Measurements from ENCODE around the gene NFKB1. TPM values are rescaled to one million over a fixed set of nuclear protein-coding genes. Genes with fewer than 3 reads are reported as not detected.
"Not testable (repeated sequence)": the region's sequence is repeated elsewhere in the genome, so short reads cannot be mapped to it uniquely, and the experiment has no call there.

Gene NFKB1
- total RNA-seq, 3 donors from 2014 or later (not counting 1 experiment from before 2014, with no cell fraction given) = 144 to 235 (median 163) TPM

GRCh38 chr4:102567427-102567826, 66.3 kb downstream of the NFKB1 start:
- no CpG with 5 or more reads among the region's 1 CpG for WGBS (ENCODE audit: insufficient coverage)
- no peak overlapping the region for H3K4me3 Mint-ChIP-seq

DNA sequence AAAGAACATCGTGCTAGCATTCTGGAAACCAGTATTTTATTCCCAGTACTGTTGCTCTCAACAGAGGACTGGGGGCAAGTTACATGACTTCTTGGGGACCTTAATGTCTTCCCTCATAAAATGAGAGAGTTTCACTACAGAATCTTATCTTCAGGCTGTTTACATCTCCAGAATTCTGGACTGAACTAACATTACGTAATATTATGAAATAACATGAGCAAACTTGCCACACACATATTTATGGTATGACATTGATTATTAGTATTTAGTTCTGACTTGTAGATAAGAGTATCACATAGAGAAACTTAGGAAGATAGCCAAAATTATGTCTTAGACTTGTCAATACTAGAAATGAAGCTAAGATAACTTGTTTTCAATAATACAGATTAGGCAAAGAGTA, 68.0 kb downstream of the NFKB1 start:
- no peak overlapping the region for H3K4me3 ChIP-seq (ENCODE audit: low read length)
- Mint-ChIP-seq H3K9me3 (no peaks in the 10 kb centered on the region), H3K4me1 (peaks cover 27 to 34% of the 10 kb centered on the region in 2 donors), H3K36me3 (peaks cover 8% of the 10 kb centered on the region), H3K27me3 (ENCODE audit: low read depth in 2 of 2) (no peaks in the 10 kb centered on the region), H3K27ac (peak overlapping the region in 1 of 2 donors; percentile 56), H3K4me3 (no peak overlapping the region)
- no peaks in the 10 kb centered on the region for H3K9me3 ChIP-seq (ENCODE audit: control insufficient read depth, insufficient read depth, low read length)
- H3K4me1 ChIP-seq (ENCODE audit: control insufficient read depth, insufficient read depth, low read length) = peaks cover under 1% of the 10 kb centered on the region
- intact Hi-C loops (cut with micrococcal nuclease) = loop anchor here (5.0 kb wide), 1 partner anchor 43 kb away; no protein-coding TSS in a partner anchor
- H3K36me3 ChIP-seq (ENCODE audit: control insufficient read depth, insufficient read depth, low read length) = peaks cover 7% of the 10 kb centered on the region
- H3K27me3 ChIP-seq (ENCODE audit: control insufficient read depth, insufficient read depth, low read length) = no peaks in the 10 kb centered on the region
- TF ChIP-seq, protein P1, sequence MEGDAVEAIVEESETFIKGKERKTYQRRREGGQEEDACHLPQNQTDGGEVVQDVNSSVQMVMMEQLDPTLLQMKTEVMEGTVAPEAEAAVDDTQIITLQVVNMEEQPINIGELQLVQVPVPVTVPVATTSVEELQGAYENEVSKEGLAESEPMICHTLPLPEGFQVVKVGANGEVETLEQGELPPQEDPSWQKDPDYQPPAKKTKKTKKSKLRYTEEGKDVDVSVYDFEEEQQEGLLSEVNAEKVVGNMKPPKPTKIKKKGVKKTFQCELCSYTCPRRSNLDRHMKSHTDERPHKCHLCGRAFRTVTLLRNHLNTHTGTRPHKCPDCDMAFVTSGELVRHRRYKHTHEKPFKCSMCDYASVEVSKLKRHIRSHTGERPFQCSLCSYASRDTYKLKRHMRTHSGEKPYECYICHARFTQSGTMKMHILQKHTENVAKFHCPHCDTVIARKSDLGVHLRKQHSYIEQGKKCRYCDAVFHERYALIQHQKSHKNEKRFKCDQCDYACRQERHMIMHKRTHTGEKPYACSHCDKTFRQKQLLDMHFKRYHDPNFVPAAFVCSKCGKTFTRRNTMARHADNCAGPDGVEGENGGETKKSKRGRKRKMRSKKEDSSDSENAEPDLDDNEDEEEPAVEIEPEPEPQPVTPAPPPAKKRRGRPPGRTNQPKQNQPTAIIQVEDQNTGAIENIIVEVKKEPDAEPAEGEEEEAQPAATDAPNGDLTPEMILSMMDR (IDR thresholded peaks at IDR 0.05) = no peak
- 100% methylated on average over 1 of the region's 2 CpGs for WGBS (ENCODE audit: insufficient coverage)
- DNase-seq (no peak), ATAC-seq (no peak)
- no peak overlapping the region for H3K27ac ChIP-seq (ENCODE audit: low read length)

More at GRCh38 chr4:102567427-102567826, 66.3 kb downstream of the NFKB1 start:
- H3K27ac Mint-ChIP-seq = peak overlapping the region in 1 of 2 donors; percentile 24
- TF ChIP-seq, protein P1 (IDR thresholded peaks at IDR 0.05) = no peak
- peaks cover 24 to 26% of the 10 kb centered on the region in 2 donors for H3K4me1 Mint-ChIP-seq
- Histone ChIP-seq H3K36me3 (ENCODE audit: control insufficient read depth, insufficient read depth, low read length) (peaks cover 7% of the 10 kb centered on the region), H3K9me3 (ENCODE audit: control insufficient read depth, insufficient read depth, low read length) (no peaks in the 10 kb centered on the region), H3K27ac (ENCODE audit: low read length) (no peak overlapping the region), H3K4me3 (ENCODE audit: low read length) (no peak overlapping the region), H3K4me1 (ENCODE audit: control insufficient read depth, insufficient read depth, low read length) (no peaks in the 10 kb centered on the region), H3K27me3 (ENCODE audit: control insufficient read depth, insufficient read depth, low read length) (no peaks in the 10 kb centered on the region)
- no peaks in the 10 kb centered on the region for H3K27me3 Mint-ChIP-seq (ENCODE audit: low read depth in 2 of 2)
- intact Hi-C loops (cut with micrococcal nuclease) = loop anchor here (5.0 kb wide), 1 partner anchor 45 kb away; no protein-coding TSS in a partner anchor
- DNase-seq = no peak
- ATAC-seq = no peak
- H3K36me3 Mint-ChIP-seq = peaks cover 8% of the 10 kb centered on the region
- H3K9me3 Mint-ChIP-seq = no peaks in the 10 kb centered on the region

DNA sequence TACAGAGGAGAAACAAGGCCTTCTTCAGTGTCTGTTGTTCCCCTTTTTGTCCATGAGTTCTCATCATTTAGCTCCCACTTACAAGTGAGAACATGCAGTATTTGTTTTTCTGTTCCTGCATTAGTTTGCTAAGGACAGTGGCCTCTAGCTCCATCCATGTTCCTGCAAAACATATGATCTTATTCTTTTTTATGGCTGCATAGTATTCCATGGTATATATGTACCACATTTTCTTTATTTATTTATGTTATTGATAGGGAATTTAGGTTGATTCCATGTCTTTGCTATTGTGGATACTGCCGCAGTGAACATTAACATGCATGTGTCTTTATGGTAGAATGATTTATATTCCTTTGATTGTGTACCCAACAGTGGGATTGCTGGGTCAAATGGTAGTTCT, 69.1 kb downstream of the NFKB1 start:
- ATAC-seq; H3K36me3 ChIP-seq (ENCODE audit: control insufficient read depth, insufficient read depth, low read length); H3K9me3 Mint-ChIP-seq; H3K27ac ChIP-seq (ENCODE audit: low read length); H3K4me3 ChIP-seq (ENCODE audit: low read length); H3K27me3 Mint-ChIP-seq (ENCODE audit: low read depth in 2 of 2); H3K4me1 ChIP-seq (ENCODE audit: control insufficient read depth, insufficient read depth, low read length); H3K27me3 ChIP-seq (ENCODE audit: control insufficient read depth, insufficient read depth, low read length); H3K36me3 Mint-ChIP-seq; intact Hi-C loops (cut with micrococcal nuclease); DNase-seq; H3K4me3 Mint-ChIP-seq; H3K9me3 ChIP-seq (ENCODE audit: control insufficient read depth, insufficient read depth, low read length): not testable (repeated sequence)
- 100% methylated on average over 1 of the region's 1 CpG for WGBS (ENCODE audit: insufficient coverage)
- peak overlapping the region in 1 of 2 donors; percentile 64 for H3K27ac Mint-ChIP-seq
- peaks cover 27 to 32% of the 10 kb centered on the region in 2 donors for H3K4me1 Mint-ChIP-seq

GRCh38 chr4:102572452-102572851, 71.3 kb downstream of the NFKB1 start:
- Histone ChIP-seq H3K9me3 (ENCODE audit: control insufficient read depth, insufficient read depth, low read length) (no peaks in the 10 kb centered on the region), H3K27ac (ENCODE audit: low read length) (no peak overlapping the region), H3K4me1 (ENCODE audit: control insufficient read depth, insufficient read depth, low read length) (peaks cover 3% of the 10 kb centered on the region), H3K27me3 (ENCODE audit: control insufficient read depth, insufficient read depth, low read length) (no peaks in the 10 kb centered on the region), H3K36me3 (ENCODE audit: control insufficient read depth, insufficient read depth, low read length) (peaks cover 16% of the 10 kb centered on the region), H3K4me3 (ENCODE audit: low read length) (no peak overlapping the region)
- WGBS (ENCODE audit: insufficient coverage) = 100% methylated on average over 1 of the region's 3 CpGs
- Mint-ChIP-seq H3K27me3 (ENCODE audit: low read depth in 2 of 2) (no peaks in the 10 kb centered on the region), H3K36me3 (peaks cover 8% of the 10 kb centered on the region), H3K4me1 (peaks cover 25 to 33% of the 10 kb centered on the region in 2 donors), H3K4me3 (no peak overlapping the region), H3K27ac (peak overlapping the region in 1 of 2 donors; percentile 20), H3K9me3 (no peaks in the 10 kb centered on the region)
- TF ChIP-seq, protein P1 (IDR thresholded peaks at IDR 0.05) = no peak
- DNase-seq (no peak), ATAC-seq (no peak)
- intact Hi-C loops (cut with micrococcal nuclease) = no loop called here

Data from natural killer cell (primary cell).